IMR-90 (cell line): ENCODE data around the gene HHLA2. TPM values are rescaled to one million over a fixed set of nuclear protein-coding genes. Genes with fewer than 3 reads are reported as not detected.

Experiments used
- ATAC-seq: fragments of 200-7000 bp; cut with Tn5 transposase; 2 replicates; pipeline ENCODE4 v1.9.1; 2020; ENCODE audit warnings: low read depth, mild to moderate bottlenecking, moderate library complexity
- BruUV-seq: library from RNA; stranded (reverse); fragments of 400-500 nt; replicated peaks from 2 replicates; lab custom pipeline; 2021; lab: Mats Ljungman, UMichigan
- CTCF ChIA-PET: fragments of 300-600 bp; formaldehyde crosslinking; extraction: SDS; loops from one replicate; lab custom pipeline; 2021; ENCODE audit warnings: antibody characterized with exemption; lab: Yijun Ruan, JAX
- POLR2A ChIA-PET: fragments of 300-600 bp; sonication (Branson Sonifier 250); formaldehyde crosslinking; loops from one replicate; lab custom pipeline; 2022; ENCODE audit warnings: antibody characterized with exemption; ENCODE audit not compliant: unreplicated experiment; lab: Charles Lee
- DNase-seq: peaks from one replicate; pipeline ENCODE4 v3.0.0; 2013
- H2AFZ ChIP-seq: replicated peaks from 2 replicates; pipeline ENCODE3; 2013; ENCODE audit warnings: low read length, mild to moderate bottlenecking; ENCODE audit not compliant: poor library complexity
- H2AK5ac ChIP-seq: 2 replicates; pipeline ENCODE4 v1.6.1; 2013; ENCODE audit warnings: low read depth, low read length, inconsistent platforms
- H2AK9ac ChIP-seq: replicated peaks from 2 replicates; pipeline ENCODE3; 2013; ENCODE audit warnings: mild to moderate bottlenecking, low read depth, low read length, moderate library complexity; ENCODE audit not compliant: poor library complexity
- H2BK120ac ChIP-seq: 2 replicates; pipeline ENCODE4 v1.6.1; 2013; ENCODE audit warnings: low read depth, low read length, inconsistent platforms
- H2BK15ac ChIP-seq: 3 replicates; pipeline ENCODE4 v1.6.1; 2013; ENCODE audit warnings: low read depth, low read length, inconsistent platforms
- H2BK20ac ChIP-seq: 2 replicates; pipeline ENCODE4 v1.6.1; 2013; ENCODE audit warnings: low read depth, mild to moderate bottlenecking, inconsistent platforms, low read length, moderate library complexity
- H2BK5ac ChIP-seq: 2 replicates; pipeline ENCODE4 v1.6.1; 2013; ENCODE audit warnings: mild to moderate bottlenecking, low read depth, low read length, inconsistent platforms; ENCODE audit not compliant: poor library complexity, severe bottlenecking
- H3K14ac ChIP-seq: replicated peaks from 2 replicates; pipeline ENCODE4 v1.6.1; 2013; ENCODE audit warnings: low read depth, low read length, inconsistent platforms
- H3K18ac ChIP-seq: 2 replicates; pipeline ENCODE4 v1.6.1; 2013; ENCODE audit warnings: low read depth, low read length, control low read depth
- H3K23ac ChIP-seq: 2 replicates; pipeline ENCODE4 v1.6.1; 2013; ENCODE audit warnings: low read depth, low read length, inconsistent platforms
- H3K27ac ChIP-seq: 2 replicates; pipeline ENCODE4 v1.5.1; 2013; ENCODE audit warnings: mild to moderate bottlenecking, control low read depth, low read length; ENCODE audit not compliant: insufficient read depth
- H3K27me3 ChIP-seq: 2 replicates; pipeline ENCODE4 v1.6.1; 2013; ENCODE audit warnings: low read length; ENCODE audit not compliant: control insufficient read depth, insufficient read depth
- H3K36me3 ChIP-seq: 2 replicates; pipeline ENCODE4 v1.6.1; 2013; ENCODE audit warnings: low read length, mixed read lengths; ENCODE audit not compliant: control insufficient read depth, insufficient read depth
- H3K4ac ChIP-seq: 2 replicates; pipeline ENCODE4 v1.6.1; 2013; ENCODE audit warnings: low read depth, low read length, inconsistent platforms
- H3K4me1 ChIP-seq: 2 replicates; pipeline ENCODE4 v1.6.1; 2013; ENCODE audit warnings: low read length, mixed read lengths; ENCODE audit not compliant: control insufficient read depth, insufficient read depth
- H3K4me2 ChIP-seq: 2 replicates; pipeline ENCODE4 v1.6.1; 2013; ENCODE audit warnings: low read depth, mild to moderate bottlenecking, control low read depth, low read length, moderate library complexity
- H3K4me3 ChIP-seq: 2 replicates; pipeline ENCODE4 v1.5.1; 2013; ENCODE audit warnings: low read depth, mild to moderate bottlenecking, control low read depth, low read length, moderate library complexity; ENCODE audit not compliant: insufficient read depth
- H3K56ac ChIP-seq: 2 replicates; pipeline ENCODE4 v1.6.1; 2013; ENCODE audit warnings: low read length, inconsistent platforms; ENCODE audit not compliant: insufficient read depth; ENCODE audit errors: extremely low read depth
- H3K79me1 ChIP-seq, 2 experiments: 2 replicates each; pipeline ENCODE4 v1.6.1; 2013; ENCODE audit warnings: low read length in 2 of 2, inconsistent platforms in 1 of 2, low read depth in 1 of 2
- H3K9ac ChIP-seq: 2 replicates; pipeline ENCODE4 v1.6.1; 2013; ENCODE audit warnings: low read depth, low read length, control low read depth
- H3K9me1 ChIP-seq: 2 replicates; pipeline ENCODE4 v1.6.1; 2013; ENCODE audit warnings: low read length, inconsistent platforms; ENCODE audit not compliant: insufficient read depth
- H3K9me3 ChIP-seq: 2 replicates; pipeline ENCODE4 v1.6.1; 2013; ENCODE audit warnings: low read length; ENCODE audit not compliant: control insufficient read depth, insufficient read depth
- H4K20me1 ChIP-seq: 2 replicates; pipeline ENCODE4 v1.6.1; 2013; ENCODE audit warnings: low read length, inconsistent platforms; ENCODE audit not compliant: insufficient read depth
- H4K5ac ChIP-seq: 2 replicates; pipeline ENCODE4 v1.6.1; 2013; ENCODE audit warnings: mild to moderate bottlenecking, low read depth, low read length, control low read depth
- H4K8ac ChIP-seq, 2 experiments: 2 replicates each; pipeline ENCODE4 v1.6.1; 2013; ENCODE audit warnings: low read depth in 2 of 2, low read length in 2 of 2, control low read depth in 1 of 2, inconsistent platforms in 1 of 2
- H4K91ac ChIP-seq: 2 replicates; pipeline ENCODE4 v1.6.1; 2013; ENCODE audit warnings: low read depth, low read length, inconsistent platforms; ENCODE audit not compliant: insufficient read depth
- MAZ ChIP-seq: IDR thresholded peaks from 2 replicates; pipeline ENCODE4 v1.6.1; 2012; ENCODE audit warnings: low read depth, mild to moderate bottlenecking, low read length, improper control_type of control experiment, moderate library complexity, borderline replicate concordance
- RCOR1 ChIP-seq: IDR thresholded peaks from 2 replicates; pipeline ENCODE4 v1.6.1; 2012; ENCODE audit warnings: mild to moderate bottlenecking, low read length, improper control_type of control experiment; ENCODE audit not compliant: insufficient replicate concordance
- WGBS, 2 experiments: methylation state at CpG; one replicate each; pipeline versions ENCODE4 v1.1.5 to v1.1.7; 2013; ENCODE audit warnings: missing lambda C conversion rate in 2 of 2; ENCODE audit not compliant: insufficient read length in 1 of 2; ENCODE audit errors: extremely low coverage in 2 of 2; 5-methylcytosine and 5-hydroxymethylcytosine counted together
- dilution Hi-C: fragments of 300-500 bp; cut with HindIII; formaldehyde crosslinking; loops from one replicate; pipeline ENCODE4 v1.14.3; 2018; ENCODE audit warnings: low sequenced_read_pairs; ENCODE audit not compliant: unreplicated experiment
- in situ Hi-C: fragments of 300-500 bp; cut with MboI; formaldehyde crosslinking; loops from 3 replicates; pipeline ENCODE4 v1.14.3; 2019; ENCODE audit warnings: low sequenced_read_pairs, inconsistent platforms, mixed read lengths
- intact Hi-C: fragments of 100-400 bp; cut with micrococcal nuclease; formaldehyde crosslinking; loops from 2 replicates; pipeline ENCODE4 v1.10.0; 2022
- polyA plus RNA-seq, 3 experiments: library from polyadenylated mRNA; depleted of rRNA; stranded (reverse); fragments of >200 nt; gene quantifications; 2 replicates each; pipeline ENCODE4 v1.2.3, GENCODE V29; 2012; ENCODE audit warnings: low replicate concordance in 1 of 3
- total RNA-seq: library from RNA; depleted of rRNA; stranded (reverse); fragments of >200 nt; gene quantifications from 2 replicates; pipeline ENCODE4 v1.2.3, GENCODE V29; 2012
- TF ChIP-seq, protein P1 (sequence below): fragments of 150-350 bp; IDR thresholded peaks from 2 replicates; pipeline ENCODE4 v1.6.1; 2016; ENCODE audit warnings: low read depth, mild to moderate bottlenecking, low read length, moderate library complexity, borderline replicate concordance

Gene HHLA2
- total and polyA plus RNA-seq, 2 of the 4 experiments (the other 2 are of a cell fraction): not detected

- no peak overlapping the region for H4K91ac ChIP-seq
- no peaks in the 10 kb centered on the region for H3K79me1 ChIP-seq
- H2AK5ac ChIP-seq: no peak overlapping the region
- H2BK120ac ChIP-seq: no peak overlapping the region
- no peak overlapping the region for H2BK5ac ChIP-seq
- H2AFZ ChIP-seq: no peak overlapping the region
- no peak overlapping the region for H3K14ac ChIP-seq
- in situ Hi-C loops: no loop called here
- H2AK9ac ChIP-seq: no peak overlapping the region
- no peak overlapping the region for H3K4me2 ChIP-seq
- ChIA-PET POLR2A (interaction anchor here (0.6 kb wide), 1 partner anchor 469 kb away, joined by 4 read pairs; no protein-coding TSS in a partner anchor), CTCF (no interaction called here)
- no peaks in the 10 kb centered on the region for H3K9me3 ChIP-seq
- H4K20me1 ChIP-seq: no peaks in the 10 kb centered on the region
- no peak overlapping the region for H3K9ac ChIP-seq
- TF ChIP-seq MAZ (no peak), RCOR1 (no peak)
- TF ChIP-seq, protein P1, sequence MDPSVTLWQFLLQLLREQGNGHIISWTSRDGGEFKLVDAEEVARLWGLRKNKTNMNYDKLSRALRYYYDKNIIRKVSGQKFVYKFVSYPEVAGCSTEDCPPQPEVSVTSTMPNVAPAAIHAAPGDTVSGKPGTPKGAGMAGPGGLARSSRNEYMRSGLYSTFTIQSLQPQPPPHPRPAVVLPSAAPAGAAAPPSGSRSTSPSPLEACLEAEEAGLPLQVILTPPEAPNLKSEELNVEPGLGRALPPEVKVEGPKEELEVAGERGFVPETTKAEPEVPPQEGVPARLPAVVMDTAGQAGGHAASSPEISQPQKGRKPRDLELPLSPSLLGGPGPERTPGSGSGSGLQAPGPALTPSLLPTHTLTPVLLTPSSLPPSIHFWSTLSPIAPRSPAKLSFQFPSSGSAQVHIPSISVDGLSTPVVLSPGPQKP: no peak
- no peak overlapping the region for H4K5ac ChIP-seq
- no peaks in the 10 kb centered on the region for H3K36me3 ChIP-seq
- H3K27ac ChIP-seq: no peak overlapping the region
- H4K8ac ChIP-seq: no peak overlapping the region
- dilution Hi-C loops: no loop called here
- H3K9me1 ChIP-seq: no peaks in the 10 kb centered on the region
- no peak overlapping the region for H2BK20ac ChIP-seq
- H2BK15ac ChIP-seq: no peak overlapping the region
- intact Hi-C loops: no loop called here
- H3K4me3 ChIP-seq: no peak overlapping the region
- no CpG with 5 or more reads among the region's 1 CpG for WGBS, 2 experiments
- H3K18ac ChIP-seq: no peak overlapping the region
- DNase-seq (no peak), ATAC-seq (no peak)
- H3K4me1 ChIP-seq: no peaks in the 10 kb centered on the region
- H3K56ac ChIP-seq: no peak overlapping the region
- no TSS peak for BruUV-seq
- no peak overlapping the region for H3K4ac ChIP-seq
- no peaks in the 10 kb centered on the region for H3K27me3 ChIP-seq
- H3K23ac ChIP-seq: no peak overlapping the region
Observed at GRCh38 chr3:108354562-108354961, 58.2 kb downstream of the HHLA2 start.
